Measurements from ENCODE around the gene KMT5C.

The KMT5C gene

GRCh38 chr19:55389386-55390317, 50.0 kb downstream of the KMT5C start:
- TF ChIP-seq CTCF (IDR thresholded peaks at IDR 0.05; ENCODE audit: low read depth, low read length) (no peak), EZH2phosphoT487 (IDR thresholded peaks at IDR 0.05; ENCODE audit: low read depth) (no peak)
- Histone ChIP-seq H3K27me3 (ENCODE audit: low read depth, low read length) (no peaks in the 10 kb centered on the region), H3K79me2 (ENCODE audit: low read length) (peaks cover 38% of the 10 kb centered on the region), H3K9ac (ENCODE audit: low read length) (no peak overlapping the region), H3K4me3 (ENCODE audit: low read length) (no peak overlapping the region), H3K36me3 (replicated peaks; ENCODE audit: low read depth, low read length) (peaks cover 56% of the 10 kb centered on the region), H3K4me2 (ENCODE audit: low read length) (no peak overlapping the region), H2AFZ (ENCODE audit: low read depth, low read length) (no peak overlapping the region), H3K27ac (ENCODE audit: low read length) (no peak overlapping the region), H3K4me1 (ENCODE audit: low read length) (peaks cover 18% of the 10 kb centered on the region), H4K20me1 (ENCODE audit: insufficient read depth, low read length) (peaks cover 62% of the 10 kb centered on the region), H3K9me3 (ENCODE audit: insufficient read depth, low read length) (no peaks in the 10 kb centered on the region)

GRCh38 chr19:55390461-55390880, 50.8 kb downstream of the KMT5C start:
- no peak overlapping the region for H3K9ac ChIP-seq (ENCODE audit: low read length)
- no peak overlapping the region for H2AFZ ChIP-seq (ENCODE audit: low read depth, low read length)
- no peaks in the 10 kb centered on the region for H3K27me3 ChIP-seq (ENCODE audit: low read depth, low read length)
- no peak overlapping the region for H3K27ac ChIP-seq (ENCODE audit: low read length)
- no peak for TF ChIP-seq EZH2phosphoT487 (IDR thresholded peaks at IDR 0.05; ENCODE audit: low read depth)
- TF ChIP-seq CTCF (IDR thresholded peaks at IDR 0.05; ENCODE audit: low read depth, low read length), result no peak
- H3K9me3 ChIP-seq (ENCODE audit: insufficient read depth, low read length), result no peaks in the 10 kb centered on the region
- H3K4me1 ChIP-seq (ENCODE audit: low read length), result peaks cover 14% of the 10 kb centered on the region
- H4K20me1 ChIP-seq (ENCODE audit: insufficient read depth, low read length), result peaks cover 62% of the 10 kb centered on the region
- no peak overlapping the region for H3K4me2 ChIP-seq (ENCODE audit: low read length)
- peaks cover 56% of the 10 kb centered on the region for H3K36me3 ChIP-seq (replicated peaks; ENCODE audit: low read depth, low read length)
- peaks cover 34% of the 10 kb centered on the region for H3K79me2 ChIP-seq (ENCODE audit: low read length)
- H3K4me3 ChIP-seq (ENCODE audit: low read length), result no peak overlapping the region

- Histone ChIP-seq H3K27me3 (ENCODE audit: low read depth, low read length) (no peaks in the 10 kb centered on the region), H3K36me3 (replicated peaks; ENCODE audit: low read depth, low read length) (peaks cover 52% of the 10 kb centered on the region), H3K9me3 (ENCODE audit: insufficient read depth, low read length) (no peaks in the 10 kb centered on the region), H3K4me3 (ENCODE audit: low read length) (no peak overlapping the region), H4K20me1 (ENCODE audit: insufficient read depth, low read length) (peaks cover 60% of the 10 kb centered on the region), H3K79me2 (ENCODE audit: low read length) (peaks cover 29% of the 10 kb centered on the region), H3K27ac (ENCODE audit: low read length) (no peak overlapping the region), H2AFZ (ENCODE audit: low read depth, low read length) (no peak overlapping the region), H3K4me2 (ENCODE audit: low read length) (no peak overlapping the region), H3K9ac (ENCODE audit: low read length) (no peak overlapping the region), H3K4me1 (ENCODE audit: low read length) (peaks cover 14% of the 10 kb centered on the region)
- TF ChIP-seq CTCF (IDR thresholded peaks at IDR 0.05; ENCODE audit: low read depth, low read length), result no peak
- TF ChIP-seq EZH2phosphoT487 (IDR thresholded peaks at IDR 0.05; ENCODE audit: low read depth), result no peak
Measured at GRCh38 chr19:55391191-55391670, 51.6 kb downstream of the KMT5C start.

Data from OCI-LY3 (cell line).